Adrenal gland (tissue), 12 donors: ENCODE measurements around the gene SVIL. TPM values are rescaled to one million over a fixed set of nuclear protein-coding genes. Genes with fewer than 3 reads are reported as not detected.

Source experiments
- DNase-seq, 7 donors: peaks; one replicate each; pipeline ENCODE4 v3.0.0-alpha.2; 2019 to 2020
- H3K27ac ChIP-seq, 5 donors: fragments of 200-600 bp; sonication (generic) in 4 of 5; 1 replicate in 3 of 5; 2 replicates in 2 of 5; pipeline versions ENCODE4 v1.5.1 to v1.8.0; 2016 to 2020; ENCODE audit warnings: mild to moderate bottlenecking in 1 of 5
- H3K27me3 ChIP-seq: fragments of 200-600 bp; 2 replicates; pipeline ENCODE4 v1.8.0; 2021
- H3K36me3 ChIP-seq, 2 donors: fragments of 200-600 bp; replicated peaks in 1 of 2; 1 replicate in 1 of 2; 2 replicates in 1 of 2; pipeline versions ENCODE4 v1.5.1 to v1.8.0; 2018 to 2022
- H3K4me1 ChIP-seq, 2 donors: fragments of 200-600 bp; replicated peaks in 1 of 2; 1 replicate in 1 of 2; 2 replicates in 1 of 2; pipeline versions ENCODE4 v1.5.1 to v1.8.0; 2018 to 2021
- H3K4me3 ChIP-seq, 4 donors: fragments of 200-600 bp; sonication (generic) in 3 of 4; one replicate each; pipeline ENCODE4 v1.5.1; 2016 to 2018
- H3K9me3 ChIP-seq, 3 donors: fragments of 200-600 bp; sonication (generic) in 1 of 3; replicated peaks in 1 of 3; 1 replicate in 2 of 3; 2 replicates in 1 of 3; pipeline versions ENCODE4 v1.5.1 to v1.8.0; 2016 to 2021
- CTCF ChIP-seq, 6 experiments: fragments of 450-650 bp in 4 of 6; fragments of 200-600 bp in 2 of 6; sonication (generic) in 1 of 6; IDR thresholded peaks; 1 replicate in 5 of 6; 2 replicates in 1 of 6; pipeline versions ENCODE4 v1.5.1 to v1.8.0; 2016 to 2021; ENCODE audit warnings: antibody characterized with exemption in 6 of 6, mild to moderate bottlenecking in 2 of 6, moderate library complexity in 1 of 6
- POLR2A ChIP-seq, 2 donors: fragments of 450-650 bp; IDR thresholded peaks; one replicate each; pipeline ENCODE4 v1.6.1; 2017; ENCODE audit warnings: antibody characterized with exemption in 2 of 2, mild to moderate bottlenecking in 2 of 2, moderate library complexity in 1 of 2
- WGBS, 4 donors: extraction: QIAGEN DNeasy Blood & Tissue Kit in 2 of 4; methylation state at CpG; one replicate each; pipeline versions ENCODE4 v1.1.5 to v1.1.7; 2013 to 2017; 5-methylcytosine and 5-hydroxymethylcytosine counted together
- intact Hi-C, 2 donors: fragments of 100-400 bp; cut with DNase I; formaldehyde crosslinking; loops; one replicate each; pipeline versions ENCODE4 v1.14.1 to v1.15.0; 2022 to 2023
- polyA plus RNA-seq, 3 donors: library from polyadenylated mRNA; stranded (reverse); fragments of 200-250 nt in 2 of 3; fragments of 350-450 nt in 1 of 3; fragmentation: Illumina TruSeq in 1 of 3; extraction: RNeasy Lipid Tissue Mini Kit (QIAGEN cat#74804) in 1 of 3; gene quantifications; one replicate each; pipeline ENCODE4 v1.2.3, GENCODE V29; 2013 to 2014
- total RNA-seq, 9 donors: library from RNA; depleted of rRNA in 4 of 9; stranded (reverse); fragments of >200 nt in 4 of 9; fragments of 120-200 nt in 1 of 9; fragmentation: NEBNext Ultra II Directional in 1 of 9; extraction: Animal tissue kit (Norgen Biotek cat#: 25700) in 1 of 9; gene quantifications; one replicate each; pipeline versions ENCODE4 v1.1.0 to v1.2.4, GENCODE V29; 2013 to 2023
- donor health status: healthy with polysubstance abuse.
- donor health status: Bipolar disorder and iron deficiency.
- donor health status: DM: yes; HTN: yes; CAD: no.
- donor health status: DM: no; HTN: no; CAD: no.
- donor health status: DM: no; HTN: no; CAD: no.
- donor health status: DM: yes; HTN: yes; CAD: no.

The SVIL gene
- total and polyA plus RNA-seq, 12 donors = 6.7 to 73.1 (median 26.0) TPM

- H3K4me3 ChIP-seq = no peak overlapping the region
- TF ChIP-seq POLR2A (IDR thresholded peaks at IDR 0.05) (no peak), CTCF (IDR thresholded peaks at IDR 0.05) (no peak)
- 44 to 71% (median 58%) methylated on average over 3 of the region's 3 CpGs for WGBS, 4 donors
- peaks cover 24 to 60% of the 10 kb centered on the region in 2 donors for H3K4me1 ChIP-seq
- DNase-seq = peak in 1 of 7 donors; percentile 39
- no peaks in the 10 kb centered on the region for H3K36me3 ChIP-seq
- intact Hi-C loops = loop anchor here in 1 of 2 donors (10.0 kb wide), 1 partner anchor 88 kb away; no protein-coding TSS in a partner anchor
- no peaks in the 10 kb centered on the region for H3K9me3 ChIP-seq
- no peaks in the 10 kb centered on the region for H3K27me3 ChIP-seq
- H3K27ac ChIP-seq = peak overlapping the region in 3 of 5 donors; percentile 61 to 76 (median 75)
Measured at GRCh38 chr10:29646960-29647461, 12.2 kb upstream of the SVIL start.

- H3K27ac ChIP-seq = peak overlapping the region in 2 of 5 donors; percentile 75 to 76
- H3K4me3 ChIP-seq = no peak overlapping the region
- DNase-seq = peak in 1 of 7 donors; percentile 59
- no peaks in the 10 kb centered on the region for H3K36me3 ChIP-seq
- TF ChIP-seq POLR2A (IDR thresholded peaks at IDR 0.05) = no peak
- no peak for TF ChIP-seq CTCF (IDR thresholded peaks at IDR 0.05)
- intact Hi-C loops = loop anchor here in 1 of 2 donors (10.0 kb wide), 1 partner anchor 88 kb away; no protein-coding TSS in a partner anchor
- H3K9me3 ChIP-seq = no peaks in the 10 kb centered on the region
- peaks cover 24 to 60% of the 10 kb centered on the region in 2 donors for H3K4me1 ChIP-seq
- H3K27me3 ChIP-seq = no peaks in the 10 kb centered on the region
- 45 to 56% (median 54%) methylated on average over 8 of the region's 8 CpGs for WGBS, 4 donors
Measured at GRCh38 chr10:29646238-29646902, 11.6 kb upstream of the SVIL start.

GRCh38 chr10:29643771-29644501, 9.2 kb upstream of the SVIL start:
- peaks cover 24 to 53% of the 10 kb centered on the region in 2 donors for H3K4me1 ChIP-seq
- peak in 2 of 7 donors; percentile 29 to 54 for DNase-seq
- H3K4me3 ChIP-seq = no peak overlapping the region
- TF ChIP-seq CTCF (IDR thresholded peaks at IDR 0.05) (no peak), POLR2A (IDR thresholded peaks at IDR 0.05) (no peak)
- H3K27me3 ChIP-seq = no peaks in the 10 kb centered on the region
- H3K27ac ChIP-seq = peak overlapping the region in 3 of 5 donors; percentile 40 to 55 (median 46)
- no peaks in the 10 kb centered on the region for H3K36me3 ChIP-seq
- WGBS, 4 donors = 52 to 77% (median 70%) methylated on average over 6 to 12 of the region's 12 CpGs
- intact Hi-C loops = loop anchor here in 1 of 2 donors (10.0 kb wide), 1 partner anchor 91 kb away; no protein-coding TSS in a partner anchor
- no peaks in the 10 kb centered on the region for H3K9me3 ChIP-seq

GRCh38 chr10:29642990-29643389, 8.2 kb upstream of the SVIL start:
- H3K36me3 ChIP-seq = no peaks in the 10 kb centered on the region
- intact Hi-C loops = loop anchor here in 1 of 2 donors (10.0 kb wide), 1 partner anchor 92 kb away; no protein-coding TSS in a partner anchor
- TF ChIP-seq CTCF (IDR thresholded peaks at IDR 0.05) (no peak), POLR2A (IDR thresholded peaks at IDR 0.05) (peak in 1 of 2 donors; percentile 23)
- peak in 6 of 7 donors; percentile 34 to 66 (median 46) for DNase-seq
- no peak overlapping the region for H3K4me3 ChIP-seq
- H3K27me3 ChIP-seq = no peaks in the 10 kb centered on the region
- peak overlapping the region in 3 of 5 donors; percentile 40 to 55 (median 46) for H3K27ac ChIP-seq
- H3K9me3 ChIP-seq = no peaks in the 10 kb centered on the region
- peaks cover 24 to 44% of the 10 kb centered on the region in 2 donors for H3K4me1 ChIP-seq
